HL-60 (cell line): ENCODE measurements around the gene BAG5.

Source experiments
- DNase-seq, 2 experiments: peaks; one replicate each; pipeline ENCODE4 v3.0.0-alpha.2; 2010 to 2020; ENCODE audit warnings: low read depth in 1 of 2, low spot score in 1 of 2
- H3K27ac ChIP-seq: fragments of 250-450 bp; sonication (Bioruptor Pico); replicated peaks from 2 replicates; pipeline ENCODE4 v1.5.1; 2020; ENCODE audit warnings: mild to moderate bottlenecking, moderate library complexity
- H3K27me3 ChIP-seq: fragments of 250-450 bp; sonication (Bioruptor Pico); 2 replicates; pipeline ENCODE4 v1.5.1; 2021; ENCODE audit warnings: mild to moderate bottlenecking, moderate library complexity; ENCODE audit not compliant: insufficient read depth, poor library complexity, severe bottlenecking
- H3K4me3 ChIP-seq: replicated peaks from 2 replicates; pipeline ENCODE4 v1.5.1; 2011; ENCODE audit warnings: mild to moderate bottlenecking, control low read depth, low read length; ENCODE audit not compliant: insufficient read depth
- GABPA ChIP-seq: IDR thresholded peaks from 2 replicates; pipeline ENCODE4 v1.6.1; 2012; ENCODE audit warnings: low read depth
- POLR2AphosphoS5 ChIP-seq: IDR thresholded peaks from 2 replicates; pipeline ENCODE4 v1.6.1; 2012; ENCODE audit warnings: low read depth
- REST ChIP-seq: IDR thresholded peaks from 2 replicates; pipeline ENCODE4 v1.6.1; 2012; ENCODE audit warnings: low read depth; ENCODE audit not compliant: insufficient replicate concordance
- SPI1 ChIP-seq: IDR thresholded peaks from 2 replicates; pipeline ENCODE4 v1.6.1; 2012; ENCODE audit warnings: low read depth, mild to moderate bottlenecking, borderline replicate concordance
- TF ChIP-seq, protein P1 (sequence below): IDR thresholded peaks from one replicate; pipeline ENCODE4 v1.5.1; 2011; ENCODE audit warnings: low read length, control low read depth, inconsistent platforms; ENCODE audit not compliant: insufficient read depth

Gene BAG5

GRCh38 chr14:103550451-103551337 is 11.8 kb downstream of the BAG5 start:
- Histone ChIP-seq H3K27me3 (no peaks in the 10 kb centered on the region), H3K4me3 (no peak overlapping the region), H3K27ac (no peak overlapping the region)
- no peak for DNase-seq
- TF ChIP-seq SPI1 (no peak), REST (no peak), GABPA (no peak), POLR2AphosphoS5 (no peak)
- TF ChIP-seq, protein P1, sequence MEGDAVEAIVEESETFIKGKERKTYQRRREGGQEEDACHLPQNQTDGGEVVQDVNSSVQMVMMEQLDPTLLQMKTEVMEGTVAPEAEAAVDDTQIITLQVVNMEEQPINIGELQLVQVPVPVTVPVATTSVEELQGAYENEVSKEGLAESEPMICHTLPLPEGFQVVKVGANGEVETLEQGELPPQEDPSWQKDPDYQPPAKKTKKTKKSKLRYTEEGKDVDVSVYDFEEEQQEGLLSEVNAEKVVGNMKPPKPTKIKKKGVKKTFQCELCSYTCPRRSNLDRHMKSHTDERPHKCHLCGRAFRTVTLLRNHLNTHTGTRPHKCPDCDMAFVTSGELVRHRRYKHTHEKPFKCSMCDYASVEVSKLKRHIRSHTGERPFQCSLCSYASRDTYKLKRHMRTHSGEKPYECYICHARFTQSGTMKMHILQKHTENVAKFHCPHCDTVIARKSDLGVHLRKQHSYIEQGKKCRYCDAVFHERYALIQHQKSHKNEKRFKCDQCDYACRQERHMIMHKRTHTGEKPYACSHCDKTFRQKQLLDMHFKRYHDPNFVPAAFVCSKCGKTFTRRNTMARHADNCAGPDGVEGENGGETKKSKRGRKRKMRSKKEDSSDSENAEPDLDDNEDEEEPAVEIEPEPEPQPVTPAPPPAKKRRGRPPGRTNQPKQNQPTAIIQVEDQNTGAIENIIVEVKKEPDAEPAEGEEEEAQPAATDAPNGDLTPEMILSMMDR, result no peak

DNA sequence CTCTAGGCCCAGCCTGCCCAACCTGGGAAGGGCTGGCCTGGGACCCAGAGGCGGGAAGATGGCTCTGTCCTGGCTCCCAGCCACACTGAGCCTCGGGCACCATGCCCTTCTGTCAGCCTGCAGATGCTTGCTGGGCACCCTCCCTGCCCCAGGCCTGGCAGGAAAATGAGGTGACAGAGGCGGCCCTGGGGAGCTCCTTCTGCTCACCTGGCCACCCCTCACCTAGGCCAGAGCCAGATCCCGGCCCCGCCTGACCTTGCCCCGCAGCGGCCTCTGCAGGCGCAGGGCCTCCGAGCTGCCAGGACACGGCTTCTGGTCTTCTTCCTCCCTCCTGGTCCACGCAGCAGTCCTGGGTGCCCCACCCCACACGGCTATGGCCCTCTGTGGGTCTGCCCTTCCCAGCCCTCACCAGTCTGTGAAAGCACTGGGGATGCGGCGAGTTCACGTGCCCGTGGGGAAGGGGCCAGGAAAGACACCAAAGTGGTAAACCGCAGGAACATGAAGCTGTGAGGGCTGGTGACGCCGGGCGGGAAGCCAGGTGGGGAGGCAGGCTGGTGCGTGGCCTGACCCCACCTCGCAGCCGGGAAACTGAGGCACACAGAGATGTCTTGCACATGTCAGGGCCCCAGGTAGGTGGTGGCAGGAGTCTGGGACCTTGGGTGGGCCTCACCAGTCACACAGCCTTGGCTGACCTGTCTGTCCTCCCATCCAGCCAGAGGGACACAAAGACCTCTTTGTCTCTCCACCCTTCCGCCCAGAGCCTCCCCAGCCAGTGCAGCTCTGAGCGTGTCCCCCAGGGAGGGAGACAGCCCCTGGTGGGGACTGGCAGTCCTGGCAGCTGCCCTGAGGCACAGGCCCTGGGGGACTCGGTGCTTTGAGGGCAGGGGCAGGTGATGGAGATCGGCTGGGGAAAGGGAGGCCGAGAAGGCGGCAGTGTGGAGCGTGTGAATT is 12.8 kb downstream of the BAG5 start:
- no peak for TF ChIP-seq SPI1
- no peak for TF ChIP-seq POLR2AphosphoS5
- TF ChIP-seq GABPA, result no peak
- TF ChIP-seq, protein P1, result no peak
- TF ChIP-seq REST, result no peak
- H3K27me3 ChIP-seq, result no peaks in the 10 kb centered on the region
- no peak overlapping the region for H3K4me3 ChIP-seq
- no peak overlapping the region for H3K27ac ChIP-seq
- DNase-seq, result no peak

GRCh38 chr14:103548463-103549351 is 13.8 kb downstream of the BAG5 start:
- H3K27ac ChIP-seq, result no peak overlapping the region
- no peak for DNase-seq
- H3K27me3 ChIP-seq, result no peaks in the 10 kb centered on the region
- no peak overlapping the region for H3K4me3 ChIP-seq
- TF ChIP-seq, protein P1, result no peak
- TF ChIP-seq SPI1 (no peak), REST (no peak), GABPA (no peak), POLR2AphosphoS5 (no peak)
